Vagina (tissue), 2 donors: Measurements from ENCODE around the gene MYRF. TPM values are rescaled to one million over a fixed set of nuclear protein-coding genes. Genes with fewer than 3 reads are reported as not detected.

Experiments used
- DNase-seq, 2 donors: peaks; one replicate each; pipeline ENCODE4 v3.0.0-alpha.2; 2017; ENCODE audit errors: extremely low spot score in 2 of 2
- H3K27ac ChIP-seq: fragments of 200-600 bp; sonication (generic); one replicate; pipeline ENCODE4 v1.5.1; 2019
- H3K27me3 ChIP-seq: fragments of 200-600 bp; sonication (generic); one replicate; pipeline ENCODE4 v1.5.1; 2019
- H3K36me3 ChIP-seq, 2 donors: fragments of 200-600 bp; sonication (generic); one replicate each; pipeline ENCODE4 v1.5.1; 2017 to 2019
- H3K4me1 ChIP-seq: fragments of 200-600 bp; sonication (generic); one replicate; pipeline ENCODE4 v1.5.1; 2019
- H3K4me3 ChIP-seq, 2 donors: fragments of 200-600 bp; sonication (generic); 1 replicate in 1 of 2; 2 replicates in 1 of 2; pipeline ENCODE4 v1.5.1; 2016 to 2019
- H3K9me3 ChIP-seq: fragments of 200-600 bp; sonication (generic); one replicate; pipeline ENCODE4 v1.5.1; 2019
- CTCF ChIP-seq, 3 experiments: fragments of 450-650 bp in 2 of 3; fragments of 200-600 bp in 1 of 3; sonication (generic) in 1 of 3; IDR thresholded peaks; one replicate each; pipeline ENCODE4 v1.5.1; 2017 to 2019; ENCODE audit warnings: antibody characterized with exemption in 3 of 3, mild to moderate bottlenecking in 2 of 3, moderate library complexity in 2 of 3
- POLR2A ChIP-seq, 2 donors: fragments of 450-650 bp; IDR thresholded peaks; one replicate each; pipeline ENCODE4 v1.6.1; 2017; ENCODE audit warnings: antibody characterized with exemption in 2 of 2, mild to moderate bottlenecking in 2 of 2, moderate library complexity in 2 of 2
- POLR2AphosphoS5 ChIP-seq, 2 donors: sonication (generic); formaldehyde crosslinking; IDR thresholded peaks; one replicate each; pipeline ENCODE4 v1.9.0; 2017; ENCODE audit warnings: antibody characterized with exemption in 2 of 2, mild to moderate bottlenecking in 2 of 2, low read depth in 1 of 2; ENCODE audit not compliant: insufficient read depth in 1 of 2
- intact Hi-C: fragments of 100-400 bp; cut with DNase I; formaldehyde crosslinking; loops from one replicate; pipeline ENCODE4 v1.15.1; 2023
- total RNA-seq: library from RNA; depleted of rRNA; stranded (reverse); fragments of >200 nt; gene quantifications from one replicate; pipeline ENCODE4 v1.2.3, GENCODE V29; 2016

Gene MYRF
- total RNA-seq, 1 donor from 2014 or later = 0.25 TPM

DNA sequence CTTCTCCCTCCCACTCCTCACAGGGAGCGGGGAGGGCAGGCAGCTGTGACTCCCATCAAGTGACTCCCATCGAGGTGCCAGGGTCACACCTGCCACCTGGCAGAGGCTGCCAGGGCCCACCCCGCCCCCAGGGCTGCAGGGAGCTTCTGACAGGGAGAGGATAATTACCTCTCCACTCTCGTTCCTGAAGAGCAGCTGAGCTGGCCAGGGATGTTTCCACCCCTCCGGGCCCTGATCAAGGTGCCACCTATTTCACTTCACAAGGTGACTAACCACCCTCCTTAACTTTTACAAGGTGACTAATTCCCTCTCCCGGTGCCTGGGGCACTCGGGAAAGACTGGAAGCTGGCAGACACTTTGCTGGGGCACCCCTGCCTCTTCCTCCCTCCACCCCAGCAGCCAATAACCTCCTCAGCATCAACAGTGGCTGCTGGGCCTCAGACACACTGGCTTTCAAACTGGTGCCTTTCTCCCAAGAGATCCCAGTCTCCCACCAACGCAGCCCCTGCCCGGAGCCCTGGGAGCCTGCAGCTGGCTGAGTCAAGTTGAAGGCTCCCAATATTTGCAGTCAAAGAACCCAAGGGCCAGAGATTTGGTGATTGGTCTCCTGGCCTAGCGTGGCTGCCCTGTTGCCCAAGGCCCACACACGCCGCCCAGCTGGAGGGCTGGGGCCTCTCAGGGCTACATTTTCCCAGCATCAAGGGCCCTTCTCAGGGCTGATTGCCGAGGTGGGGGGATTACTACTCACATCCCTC is 22.0 kb upstream of the MYRF start:
- Histone ChIP-seq H3K4me1 (peaks cover 36% of the 10 kb centered on the region), H3K36me3 (no peaks in the 10 kb centered on the region), H3K4me3 (no peak overlapping the region), H3K9me3 (no peaks in the 10 kb centered on the region), H3K27me3 (no peaks in the 10 kb centered on the region), H3K27ac (no peak overlapping the region)
- no peak for DNase-seq
- intact Hi-C loops = loop anchor here (5.0 kb wide), 1 partner anchor 48 kb away; the partner anchor contains the start of gene DAGLA
- TF ChIP-seq POLR2AphosphoS5 (IDR thresholded peaks at IDR 0.05; ENCODE audit: insufficient read depth in 1 of 2, low read depth in 1 of 2) = peak in 1 of 2 donors; percentile 32
- no peak for TF ChIP-seq CTCF (IDR thresholded peaks at IDR 0.05)
- no peak for TF ChIP-seq POLR2A (IDR thresholded peaks at IDR 0.05)

DNA sequence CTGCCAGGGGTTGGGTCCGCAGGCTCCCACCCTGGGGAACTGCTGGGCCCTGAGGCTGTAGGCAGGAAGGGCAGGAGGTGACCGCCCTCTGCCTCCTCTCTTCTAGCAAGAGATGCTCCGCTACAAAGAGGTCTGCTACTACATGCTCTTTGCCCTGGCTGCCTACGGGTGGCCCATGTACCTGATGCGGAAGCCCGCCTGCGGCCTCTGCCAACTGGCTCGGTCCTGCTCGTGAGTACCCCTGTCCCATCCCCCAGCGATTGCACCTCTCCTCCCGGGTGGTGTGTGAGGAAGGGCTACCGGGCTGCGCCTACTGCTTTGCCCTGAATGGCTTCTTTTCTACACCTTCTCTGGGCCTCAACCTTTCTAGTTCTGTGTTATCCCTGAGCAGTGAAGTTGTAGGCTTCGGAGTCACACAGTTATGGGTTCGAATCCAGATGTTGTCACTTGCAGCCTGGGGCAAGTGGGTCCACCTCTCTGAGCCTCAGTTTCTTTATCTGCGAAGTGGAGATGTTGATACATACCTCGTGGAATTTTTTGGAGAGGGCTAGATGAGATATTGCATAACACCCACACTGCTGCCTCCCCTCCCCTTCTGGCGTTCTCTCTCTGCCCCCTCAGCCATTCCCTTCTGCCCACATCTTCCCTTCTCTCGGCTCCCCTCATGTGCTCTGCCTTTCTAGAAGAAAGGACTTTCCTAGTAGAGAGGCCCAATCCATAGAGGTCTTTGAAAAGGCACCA is 21.1 kb upstream of the MYRF start:
- H3K9me3 ChIP-seq = no peaks in the 10 kb centered on the region
- TF ChIP-seq POLR2A (IDR thresholded peaks at IDR 0.05) = no peak
- TF ChIP-seq POLR2AphosphoS5 (IDR thresholded peaks at IDR 0.05; ENCODE audit: insufficient read depth in 1 of 2, low read depth in 1 of 2) = no peak
- TF ChIP-seq CTCF (IDR thresholded peaks at IDR 0.05) = no peak
- peak overlapping the region; percentile 72 for H3K27ac ChIP-seq
- H3K36me3 ChIP-seq = no peaks in the 10 kb centered on the region
- no peak for DNase-seq
- no peak overlapping the region for H3K4me3 ChIP-seq
- intact Hi-C loops = loop anchor here (5.0 kb wide), 1 partner anchor 49 kb away; the partner anchor contains the start of gene DAGLA
- no peaks in the 10 kb centered on the region for H3K27me3 ChIP-seq
- H3K4me1 ChIP-seq = peaks cover 31% of the 10 kb centered on the region

DNA sequence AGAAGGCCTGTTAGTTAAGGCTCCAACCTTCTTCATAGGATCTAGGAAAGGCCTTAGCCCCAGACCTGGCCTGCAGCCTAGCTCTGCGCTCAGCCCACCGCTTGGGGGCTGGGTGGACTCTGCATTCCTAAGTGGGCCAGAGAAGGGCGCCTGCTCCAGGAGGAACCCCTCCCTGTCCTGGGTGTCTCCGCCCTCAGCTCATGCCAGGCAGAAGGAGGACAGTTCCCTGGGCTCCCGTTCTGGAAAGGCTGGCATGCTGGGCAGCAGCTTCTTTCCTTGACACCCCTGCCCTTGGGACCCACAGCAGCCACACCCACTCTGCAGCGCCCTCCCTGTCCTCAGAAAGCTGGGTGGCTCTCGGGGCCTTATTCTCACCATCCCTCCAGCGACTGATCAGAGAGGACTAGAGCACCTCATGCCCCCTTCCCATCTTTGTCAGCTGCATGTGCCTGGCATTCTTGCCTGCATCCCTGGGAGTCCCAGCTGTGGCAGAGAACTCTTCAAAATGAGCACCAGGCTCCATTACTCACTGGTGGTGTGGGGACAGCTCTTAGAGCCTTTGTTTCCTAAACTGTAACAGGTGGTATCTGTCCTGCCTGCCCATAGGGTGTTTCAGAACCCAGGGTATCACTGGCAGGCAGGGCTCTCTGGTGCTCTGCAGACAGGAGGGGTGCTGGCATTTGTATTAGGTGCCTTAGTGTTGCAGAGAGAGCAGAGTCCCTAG is 20.3 kb upstream of the MYRF start:
- intact Hi-C loops = loop anchor here (5.0 kb wide), 1 partner anchor 50 kb away; the partner anchor contains the start of gene DAGLA
- H3K4me1 ChIP-seq = peaks cover 31% of the 10 kb centered on the region

DNA sequence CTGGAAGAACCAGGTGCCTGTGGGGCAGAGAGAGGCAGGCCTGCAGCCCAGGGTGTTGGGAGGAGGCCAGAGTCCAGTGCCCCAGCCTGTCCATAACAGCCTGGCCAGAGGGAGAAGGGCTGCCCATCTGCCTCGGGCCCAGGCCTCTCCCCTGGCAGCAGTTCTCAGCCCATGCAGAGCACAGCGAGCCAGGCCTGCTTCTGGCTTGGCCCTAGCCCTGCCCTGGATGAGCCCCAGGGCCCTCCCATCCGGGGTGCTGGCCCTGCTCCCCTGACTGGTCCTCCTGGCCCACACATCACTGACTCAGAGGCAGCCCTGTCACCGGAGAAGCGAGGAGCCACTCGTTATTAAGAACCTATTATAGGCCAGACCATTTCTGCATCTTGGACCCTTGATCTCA is 19.7 kb upstream of the MYRF start:
- intact Hi-C loops = loop anchor here (5.0 kb wide), 1 partner anchor 50 kb away; the partner anchor contains the start of gene DAGLA
- Histone ChIP-seq H3K27me3 (no peaks in the 10 kb centered on the region), H3K27ac (peak overlapping the region; percentile 72), H3K4me3 (no peak overlapping the region), H3K4me1 (peaks cover 31% of the 10 kb centered on the region), H3K36me3 (no peaks in the 10 kb centered on the region), H3K9me3 (no peaks in the 10 kb centered on the region)
- TF ChIP-seq POLR2AphosphoS5 (IDR thresholded peaks at IDR 0.05; ENCODE audit: insufficient read depth in 1 of 2, low read depth in 1 of 2) (no peak), CTCF (IDR thresholded peaks at IDR 0.05) (no peak), POLR2A (IDR thresholded peaks at IDR 0.05) (no peak)
- no peak for DNase-seq

More for the DNA sequence above, 20.3 kb upstream of the MYRF start:
- Histone ChIP-seq H3K27ac (peak overlapping the region; percentile 72), H3K9me3 (no peaks in the 10 kb centered on the region), H3K27me3 (no peaks in the 10 kb centered on the region), H3K36me3 (no peaks in the 10 kb centered on the region), H3K4me3 (no peak overlapping the region)
- no peak for TF ChIP-seq CTCF (IDR thresholded peaks at IDR 0.05)
- TF ChIP-seq POLR2AphosphoS5 (IDR thresholded peaks at IDR 0.05; ENCODE audit: insufficient read depth in 1 of 2, low read depth in 1 of 2) = no peak
- no peak for TF ChIP-seq POLR2A (IDR thresholded peaks at IDR 0.05)
- no peak for DNase-seq
